Caco-2 (cell line): ENCODE measurements around the gene IGSF23. TPM values are rescaled to one million over a fixed set of nuclear protein-coding genes. Genes with fewer than 3 reads are reported as not detected.

ENCODE experiments used
- BruUV-seq: library from RNA; stranded (reverse); fragments of 400-500 nt; replicated peaks from 2 replicates; lab custom pipeline; 2021; lab: Mats Ljungman, UMichigan
- CTCF ChIA-PET: fragments of 300-600 bp; sonication (Branson Sonifier 250); formaldehyde crosslinking; loops from one replicate; lab custom pipeline; 2022; ENCODE audit warnings: antibody characterized with exemption; lab: Charles Lee
- POLR2A ChIA-PET: fragments of 300-600 bp; sonication (Branson Sonifier 250); formaldehyde crosslinking; loops from one replicate; lab custom pipeline; 2022; ENCODE audit warnings: antibody characterized with exemption; lab: Charles Lee
- DNase-seq, 2 experiments: peaks; one replicate each; pipeline versions ENCODE4 v3.0.0 to v3.0.0-alpha.2; 2020 to 2022
- H3K27me3 ChIP-seq: replicated peaks from 2 replicates; pipeline ENCODE4 v1.6.0; 2011; ENCODE audit warnings: low read length; ENCODE audit not compliant: control insufficient read depth, insufficient read depth
- H3K36me3 ChIP-seq: 2 replicates; pipeline ENCODE4 v1.5.1; 2011; ENCODE audit warnings: low read length; ENCODE audit not compliant: control insufficient read depth, insufficient read depth
- H3K4me1 ChIP-seq: fragments of 250-450 bp; sonication (Bioruptor Pico); 2 replicates; pipeline ENCODE4 v1.5.1; 2020; ENCODE audit warnings: mild to moderate bottlenecking
- H3K4me3 ChIP-seq: 2 replicates; pipeline ENCODE4 v1.5.1; 2011; ENCODE audit warnings: low read depth, mild to moderate bottlenecking, control low read depth, low read length
- H3K9me3 ChIP-seq: fragments of 250-450 bp; sonication (Bioruptor Pico); 2 replicates; pipeline ENCODE4 v1.5.1; 2020; ENCODE audit warnings: mild to moderate bottlenecking, moderate library complexity
- H3K27ac Mint-ChIP-seq: one replicate; pipeline ENCODE4 v1.8.0; 2022; ENCODE audit warnings: mixed read lengths; ENCODE audit not compliant: unreplicated experiment
- H3K27me3 Mint-ChIP-seq: one replicate; pipeline ENCODE4 v1.8.0; 2022; ENCODE audit warnings: mixed read lengths; ENCODE audit not compliant: insufficient read depth, unreplicated experiment
- H3K36me3 Mint-ChIP-seq: one replicate; pipeline ENCODE4 v1.8.0; 2022; ENCODE audit warnings: mild to moderate bottlenecking, mixed read lengths; ENCODE audit not compliant: insufficient read depth, unreplicated experiment
- H3K4me1 Mint-ChIP-seq: one replicate; pipeline ENCODE4 v1.8.0; 2022; ENCODE audit warnings: low read depth, mixed read lengths; ENCODE audit not compliant: unreplicated experiment
- H3K4me3 Mint-ChIP-seq: one replicate; pipeline ENCODE4 v1.8.0; 2022; ENCODE audit warnings: mild to moderate bottlenecking, moderate library complexity, mixed read lengths; ENCODE audit not compliant: unreplicated experiment
- H3K9me3 Mint-ChIP-seq: one replicate; pipeline ENCODE4 v1.8.0; 2022; ENCODE audit warnings: mixed read lengths; ENCODE audit not compliant: unreplicated experiment
- intact Hi-C: fragments of 100-400 bp; cut with micrococcal nuclease; formaldehyde crosslinking; loops from one replicate; pipeline ENCODE4 v1.10.0; 2022; ENCODE audit not compliant: unreplicated experiment
- total RNA-seq: library from RNA; stranded (reverse); gene quantifications from 2 replicates; pipeline ENCODE4 v1.2.3, GENCODE V29; 2022
- TF ChIP-seq, protein P1 (sequence below), 2 experiments: fragments of 200-600 bp in 1 of 2; IDR thresholded peaks; 1 replicate in 1 of 2; 2 replicates in 1 of 2; pipeline versions ENCODE4 v1.5.1 to v1.8.0; 2011 to 2022; ENCODE audit warnings: antibody characterized with exemption in 1 of 2, control low read depth in 1 of 2, inconsistent platforms in 1 of 2, low read depth in 1 of 2, low read length in 1 of 2, mild to moderate bottlenecking in 1 of 2, moderate library complexity in 1 of 2; ENCODE audit not compliant: insufficient read depth in 1 of 2, severe bottlenecking in 1 of 2, unreplicated experiment in 1 of 2

Gene IGSF23
- total RNA-seq, 1 experiment from 2014 or later = 3.9 TPM

- POLR2A ChIA-PET = no interaction called here
- no peak overlapping the region for H3K4me3 Mint-ChIP-seq
- no peak for DNase-seq
- Histone ChIP-seq H3K4me1 (peaks cover 16% of the 10 kb centered on the region), H3K4me3 (no peak overlapping the region), H3K9me3 (no peaks in the 10 kb centered on the region), H3K27me3 (no peaks in the 10 kb centered on the region), H3K36me3 (no peaks in the 10 kb centered on the region)
- no TSS peak for BruUV-seq
- CTCF ChIA-PET = no interaction called here
- no peaks in the 10 kb centered on the region for H3K9me3 Mint-ChIP-seq
- TF ChIP-seq, protein P1, sequence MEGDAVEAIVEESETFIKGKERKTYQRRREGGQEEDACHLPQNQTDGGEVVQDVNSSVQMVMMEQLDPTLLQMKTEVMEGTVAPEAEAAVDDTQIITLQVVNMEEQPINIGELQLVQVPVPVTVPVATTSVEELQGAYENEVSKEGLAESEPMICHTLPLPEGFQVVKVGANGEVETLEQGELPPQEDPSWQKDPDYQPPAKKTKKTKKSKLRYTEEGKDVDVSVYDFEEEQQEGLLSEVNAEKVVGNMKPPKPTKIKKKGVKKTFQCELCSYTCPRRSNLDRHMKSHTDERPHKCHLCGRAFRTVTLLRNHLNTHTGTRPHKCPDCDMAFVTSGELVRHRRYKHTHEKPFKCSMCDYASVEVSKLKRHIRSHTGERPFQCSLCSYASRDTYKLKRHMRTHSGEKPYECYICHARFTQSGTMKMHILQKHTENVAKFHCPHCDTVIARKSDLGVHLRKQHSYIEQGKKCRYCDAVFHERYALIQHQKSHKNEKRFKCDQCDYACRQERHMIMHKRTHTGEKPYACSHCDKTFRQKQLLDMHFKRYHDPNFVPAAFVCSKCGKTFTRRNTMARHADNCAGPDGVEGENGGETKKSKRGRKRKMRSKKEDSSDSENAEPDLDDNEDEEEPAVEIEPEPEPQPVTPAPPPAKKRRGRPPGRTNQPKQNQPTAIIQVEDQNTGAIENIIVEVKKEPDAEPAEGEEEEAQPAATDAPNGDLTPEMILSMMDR (IDR thresholded peaks at IDR 0.05; ENCODE audit: insufficient read depth in 1 of 2, low read depth in 1 of 2, low read length in 1 of 2, severe bottlenecking in 1 of 2, unreplicated experiment in 1 of 2) = no peak
- H3K27ac Mint-ChIP-seq = no peak overlapping the region
- intact Hi-C loops = no loop called here
- H3K36me3 Mint-ChIP-seq = no peaks in the 10 kb centered on the region
- peaks cover 8% of the 10 kb centered on the region for H3K4me1 Mint-ChIP-seq
- H3K27me3 Mint-ChIP-seq = no peaks in the 10 kb centered on the region
These were observed 62.2 kb downstream of the IGSF23 start for GRCh38 chr19:44675521-44675920.

- intact Hi-C loops = no loop called here
- Mint-ChIP-seq H3K4me1 (peaks cover 8% of the 10 kb centered on the region), H3K36me3 (no peaks in the 10 kb centered on the region), H3K27me3 (no peaks in the 10 kb centered on the region), H3K4me3 (peak overlapping the region; percentile 65), H3K27ac (peak overlapping the region; percentile 84), H3K9me3 (no peaks in the 10 kb centered on the region)
- TF ChIP-seq, protein P1 (IDR thresholded peaks at IDR 0.05; ENCODE audit: insufficient read depth in 1 of 2, low read depth in 1 of 2, low read length in 1 of 2, severe bottlenecking in 1 of 2, unreplicated experiment in 1 of 2) = no peak
- BruUV-seq = TSS peak; percentile 95
- Histone ChIP-seq H3K4me1 (peaks cover 18% of the 10 kb centered on the region), H3K36me3 (no peaks in the 10 kb centered on the region), H3K4me3 (no peak overlapping the region; the same call in 1 of the 2 replicates), H3K27me3 (no peaks in the 10 kb centered on the region), H3K9me3 (no peaks in the 10 kb centered on the region)
- CTCF ChIA-PET = interaction anchor here (0.6 to 1.5 kb wide), 5 partner anchors 24 to 106 kb away, joined by 3 to 4 read pairs (median 4); no protein-coding TSS in a partner anchor
- DNase-seq = peak; percentile 79 to 83
- POLR2A ChIA-PET = interaction anchor here (1.0 to 1.1 kb wide), 2 partner anchors 33 to 130 kb away, joined by 3 read pairs; partner anchors contain the start of gene PVR
These were observed 63.9 kb downstream of the IGSF23 start for GRCh38 chr19:44677019-44677811.

- Histone ChIP-seq H3K9me3 (no peaks in the 10 kb centered on the region), H3K4me1 (peaks cover 20% of the 10 kb centered on the region), H3K4me3 (no peak overlapping the region), H3K36me3 (no peaks in the 10 kb centered on the region; the same call in 1 of the 2 replicates), H3K27me3 (no peaks in the 10 kb centered on the region)
- POLR2A ChIA-PET = no interaction called here
- no peaks in the 10 kb centered on the region for H3K27me3 Mint-ChIP-seq
- DNase-seq = no peak
- H3K36me3 Mint-ChIP-seq = no peaks in the 10 kb centered on the region
- H3K27ac Mint-ChIP-seq = no peak overlapping the region
- TF ChIP-seq, protein P1 (IDR thresholded peaks at IDR 0.05; ENCODE audit: insufficient read depth in 1 of 2, low read depth in 1 of 2, low read length in 1 of 2, severe bottlenecking in 1 of 2, unreplicated experiment in 1 of 2) = no peak
- H3K4me1 Mint-ChIP-seq = peaks cover 21% of the 10 kb centered on the region
- H3K9me3 Mint-ChIP-seq = no peaks in the 10 kb centered on the region
- intact Hi-C loops = no loop called here
- CTCF ChIA-PET = no interaction called here
- BruUV-seq = no TSS peak
- no peak overlapping the region for H3K4me3 Mint-ChIP-seq
These were observed 67.2 kb downstream of the IGSF23 start for GRCh38 chr19:44680536-44680935.
